ENCODE data around the gene NTN5. TPM values are rescaled to one million over a fixed set of nuclear protein-coding genes. Genes with fewer than 3 reads are reported as not detected.

Gene NTN5
- total and polyA plus RNA-seq, 9 of the 15 experiments (the other 6 are each of a cell fraction or from before 2014, with no cell fraction given), result not detected

DNA sequence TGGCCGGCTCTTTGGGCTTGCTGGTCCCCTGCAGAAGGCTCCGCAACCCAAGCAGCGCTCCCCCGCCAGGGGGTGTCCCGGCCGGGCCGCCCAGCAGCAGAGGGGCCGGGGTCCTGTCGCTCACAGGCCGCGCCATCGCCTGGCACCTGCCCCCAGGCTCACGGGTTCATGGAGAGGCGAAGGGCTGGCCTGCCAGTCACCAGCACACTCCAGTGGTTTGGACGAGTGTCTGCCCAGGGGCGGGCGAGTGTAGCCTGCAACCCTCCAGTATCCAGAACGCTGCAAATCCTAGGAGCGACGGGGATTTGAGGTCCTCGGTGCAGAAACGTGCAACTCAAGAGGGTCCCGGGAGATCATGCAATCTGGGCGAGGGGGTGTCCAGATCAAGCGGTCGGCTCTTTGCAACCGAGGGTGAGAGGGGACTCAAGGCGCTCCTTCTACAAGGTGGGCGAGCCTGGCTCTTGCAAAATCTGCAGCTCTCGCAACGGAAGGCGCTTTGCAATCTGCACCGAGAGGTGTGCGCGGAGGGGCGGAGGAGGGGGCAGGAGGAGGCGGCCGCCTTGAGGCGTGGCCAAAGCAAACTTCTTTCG, 35.9 kb downstream of the NTN5 start, which contains the start of gene DBP (continued):
- no peak for TF ChIP-seq CHCHD3 (CRISPR knock-in tag; IDR thresholded peaks at IDR 0.05)
- TF ChIP-seq, protein P1, sequence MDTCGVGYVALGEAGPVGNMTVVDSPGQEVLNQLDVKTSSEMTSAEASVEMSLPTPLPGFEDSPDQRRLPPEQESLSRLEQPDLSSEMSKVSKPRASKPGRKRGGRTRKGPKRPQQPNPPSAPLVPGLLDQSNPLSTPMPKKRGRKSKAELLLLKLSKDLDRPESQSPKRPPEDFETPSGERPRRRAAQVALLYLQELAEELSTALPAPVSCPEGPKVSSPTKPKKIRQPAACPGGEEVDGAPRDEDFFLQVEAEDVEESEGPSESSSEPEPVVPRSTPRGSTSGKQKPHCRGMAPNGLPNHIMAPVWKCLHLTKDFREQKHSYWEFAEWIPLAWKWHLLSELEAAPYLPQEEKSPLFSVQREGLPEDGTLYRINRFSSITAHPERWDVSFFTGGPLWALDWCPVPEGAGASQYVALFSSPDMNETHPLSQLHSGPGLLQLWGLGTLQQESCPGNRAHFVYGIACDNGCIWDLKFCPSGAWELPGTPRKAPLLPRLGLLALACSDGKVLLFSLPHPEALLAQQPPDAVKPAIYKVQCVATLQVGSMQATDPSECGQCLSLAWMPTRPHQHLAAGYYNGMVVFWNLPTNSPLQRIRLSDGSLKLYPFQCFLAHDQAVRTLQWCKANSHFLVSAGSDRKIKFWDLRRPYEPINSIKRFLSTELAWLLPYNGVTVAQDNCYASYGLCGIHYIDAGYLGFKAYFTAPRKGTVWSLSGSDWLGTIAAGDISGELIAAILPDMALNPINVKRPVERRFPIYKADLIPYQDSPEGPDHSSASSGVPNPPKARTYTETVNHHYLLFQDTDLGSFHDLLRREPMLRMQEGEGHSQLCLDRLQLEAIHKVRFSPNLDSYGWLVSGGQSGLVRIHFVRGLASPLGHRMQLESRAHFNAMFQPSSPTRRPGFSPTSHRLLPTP (IDR thresholded peaks at IDR 0.05; ENCODE audit: borderline replicate concordance, extremely low read depth, insufficient read length), result no peak
- no peak for TF ChIP-seq DMBX1 (CRISPR knock-in tag; IDR thresholded peaks at IDR 0.05; ENCODE audit: borderline replicate concordance)
- no peak for TF ChIP-seq SMARCA5 (IDR thresholded peaks at IDR 0.05)
- TF ChIP-seq ZNF197 (CRISPR knock-in tag; IDR thresholded peaks at IDR 0.05; ENCODE audit: low read depth), result 0 out of 2 replicates have a peak, but pooled peaks have one; percentile 57
- TF ChIP-seq, protein P2, sequence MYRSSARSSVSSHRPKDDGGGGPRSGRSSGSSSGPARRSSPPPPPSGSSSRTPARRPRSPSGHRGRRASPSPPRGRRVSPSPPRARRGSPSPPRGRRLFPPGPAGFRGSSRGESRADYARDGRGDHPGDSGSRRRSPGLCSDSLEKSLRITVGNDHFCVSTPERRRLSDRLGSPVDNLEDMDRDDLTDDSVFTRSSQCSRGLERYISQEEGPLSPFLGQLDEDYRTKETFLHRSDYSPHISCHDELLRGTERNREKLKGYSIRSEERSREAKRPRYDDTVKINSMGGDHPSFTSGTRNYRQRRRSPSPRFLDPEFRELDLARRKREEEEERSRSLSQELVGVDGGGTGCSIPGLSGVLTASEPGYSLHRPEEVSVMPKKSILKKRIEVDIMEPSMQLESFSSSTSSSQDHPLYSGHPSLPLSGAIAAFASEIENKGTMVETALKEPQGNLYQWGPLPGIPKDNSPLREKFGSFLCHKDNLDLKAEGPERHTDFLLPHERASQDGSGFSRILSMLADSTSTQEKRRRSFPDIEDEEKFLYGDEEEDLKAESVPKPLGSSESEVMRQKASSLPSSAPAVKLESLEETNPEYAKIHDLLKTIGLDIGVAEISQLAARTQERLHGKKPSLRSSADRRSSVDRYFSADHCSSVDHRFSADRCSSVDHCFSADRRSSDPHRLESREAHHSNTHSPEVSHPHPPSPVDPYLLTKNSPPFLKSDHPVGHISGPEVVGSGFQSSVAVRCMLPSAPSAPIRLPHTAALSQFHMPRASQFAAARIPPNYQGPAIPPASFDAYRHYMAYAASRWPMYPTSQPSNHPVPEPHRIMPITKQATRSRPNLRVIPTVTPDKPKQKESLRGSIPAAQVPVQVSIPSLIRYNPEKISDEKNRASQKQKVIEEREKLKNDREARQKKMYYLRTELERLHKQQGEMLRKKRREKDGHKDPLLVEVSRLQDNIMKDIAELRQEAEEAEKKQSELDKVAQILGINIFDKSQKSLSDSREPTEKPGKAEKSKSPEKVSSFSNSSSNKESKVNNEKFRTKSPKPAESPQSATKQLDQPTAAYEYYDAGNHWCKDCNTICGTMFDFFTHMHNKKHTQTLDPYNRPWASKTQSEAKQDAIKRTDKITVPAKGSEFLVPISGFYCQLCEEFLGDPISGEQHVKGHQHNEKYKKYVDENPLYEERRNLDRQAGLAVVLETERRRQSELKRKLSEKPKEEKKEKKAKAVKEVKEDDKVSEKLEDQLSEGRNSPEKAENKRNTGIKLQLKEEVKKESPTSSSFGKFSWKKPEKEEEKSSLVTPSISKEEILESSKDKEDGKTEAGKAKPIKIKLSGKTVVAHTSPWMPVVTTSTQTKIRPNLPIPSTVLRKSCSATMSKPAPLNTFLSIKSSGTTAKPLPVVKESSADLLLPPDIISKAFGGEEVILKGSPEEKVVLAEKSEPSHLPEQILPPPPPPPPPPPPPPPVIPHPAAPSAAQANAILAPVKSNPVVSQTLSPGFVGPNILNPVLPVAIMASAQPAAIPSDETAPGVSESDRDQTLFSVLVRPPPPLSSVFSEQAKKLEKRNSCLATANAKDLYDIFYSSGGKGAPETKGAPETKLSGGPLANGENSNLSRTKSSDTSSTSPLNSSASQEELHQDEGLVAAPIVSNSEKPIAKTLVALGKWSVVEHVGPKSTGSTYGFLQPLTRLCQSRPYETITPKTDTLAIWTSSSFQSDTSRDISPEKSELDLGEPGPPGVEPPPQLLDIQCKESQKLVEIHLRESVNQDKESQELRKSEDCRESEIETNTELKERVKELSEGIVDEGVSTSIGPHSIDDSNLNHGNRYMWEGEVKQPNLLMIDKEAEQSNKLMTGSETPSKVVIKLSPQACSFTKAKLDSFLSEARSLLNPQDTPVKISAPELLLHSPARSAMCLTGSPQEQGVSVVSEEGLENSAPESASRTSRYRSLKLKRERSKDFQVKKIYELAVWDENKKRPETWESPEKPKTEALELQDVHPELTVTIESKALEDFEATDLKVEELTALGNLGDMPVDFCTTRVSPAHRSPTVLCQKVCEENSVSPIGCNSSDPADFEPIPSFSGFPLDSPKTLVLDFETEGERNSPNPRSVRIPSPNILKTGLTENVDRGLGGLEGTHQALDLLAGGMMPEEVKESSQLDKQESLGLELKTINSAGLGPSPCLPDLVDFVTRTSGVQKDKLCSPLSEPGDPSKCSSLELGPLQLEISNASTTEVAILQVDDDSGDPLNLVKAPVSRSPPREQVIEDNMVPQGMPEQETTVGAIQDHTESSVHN (IDR thresholded peaks at IDR 0.05; ENCODE audit: borderline replicate concordance in 1 of 2, low read depth in 1 of 2), result no peak
- peak; percentile 32; the same call in 1 of the 2 replicates for TF ChIP-seq ZFX (CRISPR knock-in tag; IDR thresholded peaks at IDR 0.05)
- TF ChIP-seq, protein P3, sequence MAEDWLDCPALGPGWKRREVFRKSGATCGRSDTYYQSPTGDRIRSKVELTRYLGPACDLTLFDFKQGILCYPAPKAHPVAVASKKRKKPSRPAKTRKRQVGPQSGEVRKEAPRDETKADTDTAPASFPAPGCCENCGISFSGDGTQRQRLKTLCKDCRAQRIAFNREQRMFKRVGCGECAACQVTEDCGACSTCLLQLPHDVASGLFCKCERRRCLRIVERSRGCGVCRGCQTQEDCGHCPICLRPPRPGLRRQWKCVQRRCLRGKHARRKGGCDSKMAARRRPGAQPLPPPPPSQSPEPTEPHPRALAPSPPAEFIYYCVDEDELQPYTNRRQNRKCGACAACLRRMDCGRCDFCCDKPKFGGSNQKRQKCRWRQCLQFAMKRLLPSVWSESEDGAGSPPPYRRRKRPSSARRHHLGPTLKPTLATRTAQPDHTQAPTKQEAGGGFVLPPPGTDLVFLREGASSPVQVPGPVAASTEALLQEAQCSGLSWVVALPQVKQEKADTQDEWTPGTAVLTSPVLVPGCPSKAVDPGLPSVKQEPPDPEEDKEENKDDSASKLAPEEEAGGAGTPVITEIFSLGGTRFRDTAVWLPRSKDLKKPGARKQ (CRISPR knock-in tag; IDR thresholded peaks at IDR 0.05), result no peak
- no peak for TF ChIP-seq EWSR1 (IDR thresholded peaks at IDR 0.05; ENCODE audit: borderline replicate concordance, low read depth, partially characterized antibody)
- TF ChIP-seq, protein P4, sequence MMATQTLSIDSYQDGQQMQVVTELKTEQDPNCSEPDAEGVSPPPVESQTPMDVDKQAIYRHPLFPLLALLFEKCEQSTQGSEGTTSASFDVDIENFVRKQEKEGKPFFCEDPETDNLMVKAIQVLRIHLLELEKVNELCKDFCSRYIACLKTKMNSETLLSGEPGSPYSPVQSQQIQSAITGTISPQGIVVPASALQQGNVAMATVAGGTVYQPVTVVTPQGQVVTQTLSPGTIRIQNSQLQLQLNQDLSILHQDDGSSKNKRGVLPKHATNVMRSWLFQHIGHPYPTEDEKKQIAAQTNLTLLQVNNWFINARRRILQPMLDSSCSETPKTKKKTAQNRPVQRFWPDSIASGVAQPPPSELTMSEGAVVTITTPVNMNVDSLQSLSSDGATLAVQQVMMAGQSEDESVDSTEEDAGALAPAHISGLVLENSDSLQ (IDR thresholded peaks at IDR 0.05), result peak; percentile 51
- no peak for TF ChIP-seq CREM (IDR thresholded peaks at IDR 0.05; ENCODE audit: low read depth)
- no peak for TF ChIP-seq ZBED1 (IDR thresholded peaks at IDR 0.05)
- no peak for TF ChIP-seq PHF21A (IDR thresholded peaks at IDR 0.05; ENCODE audit: borderline replicate concordance, low read depth)
- TF ChIP-seq KDM4B (IDR thresholded peaks at IDR 0.05; ENCODE audit: borderline replicate concordance in 2 of 2, low read depth in 1 of 2), result no peak
